GM18502 (cell line): Measurements from ENCODE around the gene TMIGD2.

Experiments
- ATAC-seq: cut with Tn5 transposase; IDR thresholded peaks from one replicate; pipeline ENCODE4 v1.9.1; 2021; ENCODE audit warnings: mild to moderate bottlenecking; ENCODE audit not compliant: unreplicated experiment, poor library complexity

Gene TMIGD2

DNA sequence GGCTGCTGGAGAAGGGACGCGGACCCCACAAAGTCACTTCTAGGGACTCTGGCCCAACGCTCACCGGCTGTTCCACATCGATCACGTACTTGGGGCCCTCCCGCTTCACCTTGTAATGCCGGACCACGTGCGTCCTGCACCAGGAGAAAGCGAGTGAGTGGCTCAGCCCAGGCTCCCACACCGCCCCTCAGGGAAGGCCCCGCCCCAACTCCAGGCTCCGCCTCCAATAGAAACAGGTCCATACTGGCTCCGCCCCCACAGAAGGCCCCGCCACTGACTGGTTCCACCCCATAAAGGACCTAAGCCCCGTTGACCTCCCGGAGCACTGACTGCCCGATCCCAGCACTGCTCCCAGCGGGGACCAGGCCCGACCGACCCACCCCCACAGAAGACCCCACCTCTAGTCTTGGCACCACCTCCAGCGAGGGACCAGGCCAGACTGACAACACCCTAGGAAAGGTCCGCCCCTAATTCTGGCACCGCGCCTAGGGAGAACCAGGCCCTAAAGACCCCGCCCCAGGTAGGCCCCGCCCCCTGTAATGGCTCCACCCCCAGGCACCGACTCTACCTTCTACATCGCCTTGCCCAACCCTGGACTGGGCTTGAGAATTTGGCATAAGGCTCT is 25.2 kb upstream of the TMIGD2 start:
- no peak for ATAC-seq

- ATAC-seq: no peak
These were observed 24.7 kb upstream of the TMIGD2 start for GRCh38 chr19:4326837-4327251.

DNA sequence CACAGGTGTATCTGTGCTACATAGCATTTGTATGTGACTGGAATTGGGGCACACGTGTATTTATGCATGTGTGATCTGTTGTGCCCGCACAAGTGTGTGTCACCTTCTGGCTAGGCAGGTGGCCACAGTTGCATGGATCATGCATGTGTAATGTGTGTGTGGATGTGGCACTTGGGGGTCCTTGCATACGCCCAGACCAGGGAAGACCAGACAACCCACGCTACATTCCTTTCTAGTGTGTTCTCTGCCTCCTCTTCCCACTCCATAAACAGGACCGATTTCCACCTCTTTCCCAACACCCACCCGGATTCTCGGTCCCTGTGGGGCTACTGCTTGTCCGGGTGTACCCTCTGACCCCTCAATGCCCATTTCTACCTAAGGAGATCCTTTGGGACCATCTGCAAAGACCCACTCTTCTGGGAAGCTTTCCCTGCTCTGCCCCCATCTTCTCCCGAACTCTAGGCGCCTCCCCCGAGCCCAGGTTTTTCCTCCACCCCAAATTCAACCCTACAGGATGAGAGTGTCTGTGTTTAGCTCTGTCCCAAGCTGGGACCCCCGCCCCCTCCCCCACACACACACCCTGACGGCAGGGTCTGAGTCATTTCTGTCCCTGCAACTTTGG is 24.1 kb upstream of the TMIGD2 start:
- ATAC-seq: no peak

- no peak for ATAC-seq
These were observed 22.0 kb upstream of the TMIGD2 start for GRCh38 chr19:4324228-4324627.

- ATAC-seq: no peak
These were observed 21.5 kb upstream of the TMIGD2 start for GRCh38 chr19:4323692-4324091.

DNA sequence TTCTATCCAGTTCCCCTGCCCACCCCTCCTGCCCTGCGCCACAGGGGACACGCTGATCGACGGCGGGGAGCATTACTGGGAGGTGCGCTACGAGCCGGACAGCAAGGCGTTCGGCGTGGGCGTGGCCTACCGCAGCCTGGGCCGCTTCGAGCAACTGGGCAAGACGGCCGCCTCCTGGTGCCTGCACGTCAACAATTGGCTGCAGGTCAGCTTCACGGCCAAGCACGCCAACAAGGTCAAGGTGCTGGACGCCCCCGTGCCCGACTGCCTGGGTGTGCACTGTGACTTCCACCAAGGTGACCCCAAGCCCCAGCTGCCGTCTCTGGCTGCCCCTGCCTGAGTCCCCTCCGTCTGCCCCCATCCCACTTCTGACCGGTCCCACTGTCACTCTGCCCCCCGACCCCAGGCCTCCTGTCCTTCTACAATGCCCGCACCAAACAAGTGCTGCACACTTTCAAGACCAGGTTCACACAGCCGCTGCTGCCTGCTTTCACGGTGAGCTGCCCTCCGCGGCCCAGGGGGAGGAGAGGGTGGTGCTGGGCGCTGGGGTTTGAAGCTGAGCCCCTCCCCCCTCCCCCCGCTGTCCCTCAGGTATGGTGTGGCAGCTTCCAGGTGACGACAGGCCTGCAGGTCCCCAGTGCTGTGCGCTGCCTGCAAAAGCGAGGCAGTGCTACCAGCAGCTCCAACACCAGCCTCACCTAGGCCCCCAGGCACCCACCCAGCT is 20.9 kb upstream of the TMIGD2 start:
- no peak for ATAC-seq

- no peak for ATAC-seq
These were observed 18.2 kb upstream of the TMIGD2 start for GRCh38 chr19:4320419-4320818.

DNA sequence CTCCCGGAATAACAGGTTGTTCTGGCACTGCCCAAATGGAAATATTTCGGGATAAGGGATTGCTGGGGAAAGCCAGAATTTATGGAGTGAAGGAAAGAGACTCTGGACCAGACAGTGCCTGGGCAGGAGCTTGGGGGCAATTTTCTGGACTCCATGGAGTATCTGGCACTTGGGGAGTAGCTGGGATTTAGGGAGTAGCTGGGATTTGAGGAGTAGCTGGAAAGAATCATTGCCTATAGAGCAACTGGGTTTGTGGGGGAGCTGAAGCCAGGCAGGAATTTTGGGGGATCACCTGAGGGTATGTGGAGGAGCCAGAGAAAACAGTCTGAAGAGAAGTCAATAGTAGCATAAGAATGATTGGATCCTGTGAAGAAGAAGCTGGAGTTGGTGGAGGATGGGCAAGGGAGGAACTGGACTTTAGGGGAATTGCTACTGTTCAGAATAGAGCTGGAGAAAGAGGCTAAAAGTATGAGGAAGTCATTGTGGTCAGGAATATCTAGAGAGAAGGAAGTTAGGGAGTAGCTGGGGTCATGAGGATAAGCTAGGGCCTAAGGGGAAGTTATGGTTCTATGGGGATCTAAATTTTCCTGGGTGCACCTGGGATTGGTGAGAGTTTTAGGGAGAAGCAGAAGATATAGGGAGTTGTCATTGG is 17.0 kb upstream of the TMIGD2 start:
- no peak for ATAC-seq

DNA sequence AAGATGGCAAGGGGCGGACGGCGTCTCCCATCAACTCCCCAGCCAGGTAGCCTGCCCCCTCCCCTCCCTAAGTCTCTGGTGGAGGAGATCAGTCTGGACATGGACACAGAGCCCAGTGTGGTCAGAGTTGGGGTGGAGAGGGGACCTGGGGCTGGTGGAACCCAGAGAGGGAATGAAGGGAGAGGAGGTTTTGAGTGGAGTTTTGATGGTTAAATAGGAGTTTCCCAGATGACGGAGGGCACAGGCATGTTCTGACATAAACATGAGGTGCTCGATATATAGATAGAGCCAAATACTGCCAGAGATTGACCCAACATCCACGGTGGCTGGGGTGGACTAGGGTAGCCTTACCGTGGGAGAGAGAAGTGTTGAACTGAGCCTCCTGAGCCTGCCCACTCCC is 16.3 kb upstream of the TMIGD2 start:
- ATAC-seq: no peak

GRCh38 chr19:4316956-4317355 is 14.8 kb upstream of the TMIGD2 start:
- no peak for ATAC-seq

- ATAC-seq: no peak
These were observed 11.8 kb upstream of the TMIGD2 start for GRCh38 chr19:4313847-4314490.

DNA sequence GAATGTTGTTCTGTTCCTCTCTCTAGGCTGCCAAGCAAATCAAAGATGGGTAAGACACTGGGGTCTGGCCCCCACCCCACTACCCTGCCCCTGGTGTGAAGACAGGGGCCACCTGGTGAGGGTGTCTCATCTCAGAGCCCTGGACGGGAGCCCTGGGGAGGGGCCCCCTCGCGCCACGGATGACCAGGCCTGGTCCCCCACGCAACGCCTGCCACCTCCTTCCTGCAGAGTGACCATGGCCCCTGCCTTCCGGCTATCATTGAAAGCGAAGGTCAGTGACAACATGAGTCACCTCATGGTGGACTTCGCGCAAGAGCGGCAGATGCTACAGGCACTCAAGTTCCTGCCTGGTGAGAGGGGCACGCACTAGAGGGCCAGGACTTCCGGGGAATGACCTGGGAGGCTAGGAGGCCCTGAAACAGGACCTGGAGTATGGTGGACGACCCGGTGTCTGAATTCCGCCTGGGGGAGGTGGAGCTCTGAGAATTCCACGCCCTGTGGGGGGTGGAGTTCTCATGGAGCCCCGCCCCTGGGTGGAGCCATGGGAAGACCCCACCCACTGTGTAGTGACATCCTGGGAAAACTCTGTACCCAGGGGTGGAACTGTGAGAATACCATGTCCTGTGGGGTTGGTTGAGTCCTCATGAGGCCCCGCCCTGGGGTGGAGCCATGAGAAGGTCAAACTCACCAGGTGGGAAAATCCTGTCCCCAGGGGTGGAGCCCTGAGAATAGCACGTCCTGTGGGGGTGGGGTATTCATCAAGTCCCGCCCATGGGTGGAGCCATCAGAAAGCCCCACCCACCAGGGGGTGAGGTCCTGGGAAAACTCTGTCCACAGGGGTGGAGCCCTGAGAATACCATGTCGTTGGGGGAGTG is 8.3 kb upstream of the TMIGD2 start:
- no peak for ATAC-seq

GRCh38 chr19:4305659-4306058 is 3.5 kb upstream of the TMIGD2 start:
- ATAC-seq: no peak

DNA sequence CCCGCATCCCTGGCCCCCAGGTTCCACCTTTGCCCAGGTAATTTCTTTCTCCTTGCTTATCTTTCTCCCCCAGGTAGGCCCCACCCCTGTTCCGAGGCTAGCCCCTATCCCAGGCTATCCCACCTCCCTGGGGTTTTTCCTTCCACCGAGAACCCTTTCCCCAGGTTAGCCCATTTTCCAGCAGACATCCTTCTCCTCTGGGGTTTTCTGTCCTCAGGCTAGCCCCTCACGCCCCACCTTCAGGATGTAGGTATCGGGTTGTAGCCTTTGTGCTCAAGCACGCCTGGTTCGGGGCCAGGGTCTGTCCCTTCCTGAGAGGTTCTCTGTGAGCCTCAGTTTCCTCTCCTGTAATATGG is 3.0 kb upstream of the TMIGD2 start:
- no peak for ATAC-seq

- no peak for ATAC-seq
These were observed 2.5 kb upstream of the TMIGD2 start, which contains the start of gene FSD1 for GRCh38 chr19:4304538-4305256. FSD1 (plus strand) TSS chr19:4304598; CDS start chr19:4304747, 149 bp downstream.

- no peak for ATAC-seq
These were observed 1.8 kb upstream of the TMIGD2 start for GRCh38 chr19:4303819-4304537.

- no peak for ATAC-seq
These were observed 473 bp downstream of the TMIGD2 start for GRCh38 chr19:4301590-4302242.

- ATAC-seq: no peak
These were observed 1.6 kb downstream of the TMIGD2 start for GRCh38 chr19:4300589-4300988.
